Measurements from ENCODE around the gene DDX4. TPM values are rescaled to one million over a fixed set of nuclear protein-coding genes. Genes with fewer than 3 reads are reported as not detected.

DDX4 gene
- total and polyA plus RNA-seq, 5 donors from 2014 or later: not detected

DNA sequence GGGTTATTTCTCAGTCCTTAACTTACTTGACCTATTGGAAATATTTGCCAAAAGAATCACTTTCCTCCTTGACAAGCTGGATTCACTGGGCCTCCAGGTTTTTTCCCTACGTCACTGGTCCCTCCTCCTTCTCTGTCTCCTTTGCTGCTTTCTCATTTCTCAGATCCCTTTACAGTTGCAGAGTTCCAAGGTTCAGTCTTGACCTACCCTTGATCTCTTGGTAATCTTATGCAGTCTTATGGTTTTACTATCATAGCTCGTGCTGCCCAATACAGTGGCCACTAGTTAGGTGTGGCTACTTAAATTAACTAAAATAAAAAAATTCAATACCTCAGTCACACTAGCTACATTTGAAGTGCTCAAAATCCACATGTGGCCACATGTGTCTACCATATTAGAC lies 37.1 kb upstream of the DDX4 start:
- no peak overlapping the region for H3K4me3 ChIP-seq (ENCODE audit: low read depth, low read length)
- Mint-ChIP-seq H3K9me3 (no peaks in the 10 kb centered on the region), H3K27ac (no peak overlapping the region), H3K4me1 (peaks cover 9 to 20% (median 20%) of the 10 kb centered on the region in 4 donors), H3K36me3 (peaks cover 7% of the 10 kb centered on the region), H3K27me3 (no peaks in the 10 kb centered on the region), H3K4me3 (no peak overlapping the region)
- DNase-seq (no peak), ATAC-seq (ENCODE audit: low read depth in 2 of 2) (no peak)
- H3K27ac ChIP-seq (ENCODE audit: insufficient read depth, low read length, poor library complexity, severe bottlenecking): no peak overlapping the region
- H3K36me3 ChIP-seq (ENCODE audit: control insufficient read depth, insufficient read depth, low read length): peaks cover 10% of the 10 kb centered on the region
- no peaks in the 10 kb centered on the region for H3K27me3 ChIP-seq (ENCODE audit: control insufficient read depth, insufficient read depth, low read length)
- no peaks in the 10 kb centered on the region for H3K9me3 ChIP-seq (ENCODE audit: control insufficient read depth in 2 of 2, low read length in 2 of 2)
- H3K4me1 ChIP-seq (ENCODE audit: control insufficient read depth, insufficient read depth, low read length, poor library complexity, severe bottlenecking): no peaks in the 10 kb centered on the region

DNA sequence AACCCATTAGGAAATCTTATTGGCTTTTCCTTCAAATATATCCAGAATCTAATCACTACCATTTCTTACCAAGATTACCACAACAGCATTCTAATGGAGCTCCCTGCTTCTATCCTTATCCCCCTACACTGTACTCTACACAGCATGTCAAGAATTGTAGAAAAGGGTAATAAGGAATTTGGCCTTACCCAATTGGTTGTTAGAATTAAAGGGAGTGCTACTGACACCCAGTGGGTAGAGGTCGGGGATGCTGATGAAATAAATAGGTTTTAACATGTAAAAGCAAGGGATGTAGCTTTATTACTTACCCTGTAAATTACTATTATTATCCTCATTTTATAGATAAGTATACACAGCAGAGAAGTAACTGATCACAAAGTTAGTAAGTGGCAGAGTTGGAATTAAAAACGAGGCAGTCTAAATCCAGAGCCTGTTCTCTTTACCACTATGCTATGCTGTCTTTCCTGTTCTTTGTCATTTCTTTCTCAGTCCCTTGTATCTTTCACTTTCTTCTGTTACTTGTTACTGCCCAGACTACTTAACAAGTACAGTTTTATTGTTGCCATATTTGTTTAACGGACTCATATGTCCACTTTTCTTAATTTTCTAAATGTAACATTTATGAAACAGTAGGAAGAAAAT lies 36.3 kb upstream of the DDX4 start:
- H3K4me3 ChIP-seq (ENCODE audit: low read depth, low read length): no peak overlapping the region

GRCh38 chr5:55702598-55703345 lies 35.1 kb upstream of the DDX4 start:
- no peaks in the 10 kb centered on the region for H3K9me3 ChIP-seq (ENCODE audit: control insufficient read depth in 2 of 2, low read length in 2 of 2)
- H3K27me3 ChIP-seq (ENCODE audit: control insufficient read depth, insufficient read depth, low read length): no peaks in the 10 kb centered on the region
- Mint-ChIP-seq H3K27me3 (no peaks in the 10 kb centered on the region), H3K9me3 (no peaks in the 10 kb centered on the region), H3K27ac (no peak overlapping the region), H3K4me3 (no peak overlapping the region), H3K36me3 (peaks cover 12% of the 10 kb centered on the region), H3K4me1 (peaks cover 16 to 35% (median 25%) of the 10 kb centered on the region in 4 donors)
- no peak overlapping the region for H3K27ac ChIP-seq (ENCODE audit: insufficient read depth, low read length, poor library complexity, severe bottlenecking)
- peaks cover 6% of the 10 kb centered on the region for H3K36me3 ChIP-seq (ENCODE audit: control insufficient read depth, insufficient read depth, low read length)
- ATAC-seq (ENCODE audit: low read depth in 2 of 2) (no peak), DNase-seq (no peak)
- no peak overlapping the region for H3K4me3 ChIP-seq (ENCODE audit: low read depth, low read length)
- H3K4me1 ChIP-seq (ENCODE audit: control insufficient read depth, insufficient read depth, low read length, poor library complexity, severe bottlenecking): no peaks in the 10 kb centered on the region

More for the DNA sequence above, 36.3 kb upstream of the DDX4 start:
- Mint-ChIP-seq H3K9me3 (no peaks in the 10 kb centered on the region), H3K27ac (no peak overlapping the region), H3K4me1 (peaks cover 9 to 25% (median 21%) of the 10 kb centered on the region in 4 donors), H3K36me3 (peaks cover 7% of the 10 kb centered on the region), H3K4me3 (no peak overlapping the region), H3K27me3 (no peaks in the 10 kb centered on the region)
- H3K9me3 ChIP-seq (ENCODE audit: control insufficient read depth in 2 of 2, low read length in 2 of 2): no peaks in the 10 kb centered on the region
- H3K27ac ChIP-seq (ENCODE audit: insufficient read depth, low read length, poor library complexity, severe bottlenecking): no peak overlapping the region
- H3K27me3 ChIP-seq (ENCODE audit: control insufficient read depth, insufficient read depth, low read length): no peaks in the 10 kb centered on the region
- ATAC-seq (ENCODE audit: low read depth in 2 of 2) (no peak), DNase-seq (no peak)
- H3K4me1 ChIP-seq (ENCODE audit: control insufficient read depth, insufficient read depth, low read length, poor library complexity, severe bottlenecking): no peaks in the 10 kb centered on the region
- H3K36me3 ChIP-seq (ENCODE audit: control insufficient read depth, insufficient read depth, low read length): peaks cover 10% of the 10 kb centered on the region

- H3K27me3 Mint-ChIP-seq: no peaks in the 10 kb centered on the region
- H3K9me3 Mint-ChIP-seq: no peaks in the 10 kb centered on the region
- DNase-seq: no peak
- Histone ChIP-seq H3K4me3 (ENCODE audit: low read depth, low read length) (no peak overlapping the region), H3K9me3 (ENCODE audit: control insufficient read depth in 2 of 2, low read length in 2 of 2) (no peaks in the 10 kb centered on the region), H3K27me3 (ENCODE audit: control insufficient read depth, insufficient read depth, low read length) (no peaks in the 10 kb centered on the region), H3K36me3 (ENCODE audit: control insufficient read depth, insufficient read depth, low read length) (peaks cover 11% of the 10 kb centered on the region), H3K27ac (ENCODE audit: insufficient read depth, low read length, poor library complexity, severe bottlenecking) (no peak overlapping the region), H3K4me1 (ENCODE audit: control insufficient read depth, insufficient read depth, low read length, poor library complexity, severe bottlenecking) (peaks cover 5% of the 10 kb centered on the region)
- H3K27ac Mint-ChIP-seq: peak overlapping the region in 1 of 3 donors; percentile 11
- H3K4me3 Mint-ChIP-seq: no peak overlapping the region
- H3K36me3 Mint-ChIP-seq: peaks cover 17% of the 10 kb centered on the region
- ATAC-seq (ENCODE audit: low read depth in 2 of 2): no peak
- peaks cover 23 to 51% (median 30%) of the 10 kb centered on the region in 4 donors for H3K4me1 Mint-ChIP-seq
Observed at GRCh38 chr5:55706230-55706629, 31.6 kb upstream of the DDX4 start.

GRCh38 chr5:55708732-55709131 lies 29.1 kb upstream of the DDX4 start:
- DNase-seq: peak in 1 of 3 donors; percentile 22
- Mint-ChIP-seq H3K27me3 (no peaks in the 10 kb centered on the region), H3K27ac (no peak overlapping the region), H3K4me1 (peaks cover 27 to 61% (median 41%) of the 10 kb centered on the region in 4 donors), H3K36me3 (peaks cover 25% of the 10 kb centered on the region), H3K4me3 (peak overlapping the region in 2 of 4 donors; percentile 65 to 81), H3K9me3 (no peaks in the 10 kb centered on the region)
- no peaks in the 10 kb centered on the region for H3K27me3 ChIP-seq (ENCODE audit: control insufficient read depth, insufficient read depth, low read length)
- H3K9me3 ChIP-seq (ENCODE audit: control insufficient read depth in 2 of 2, low read length in 2 of 2): no peaks in the 10 kb centered on the region
- no peak overlapping the region for H3K27ac ChIP-seq (ENCODE audit: insufficient read depth, low read length, poor library complexity, severe bottlenecking)
- H3K36me3 ChIP-seq (ENCODE audit: control insufficient read depth, insufficient read depth, low read length): peaks cover 8% of the 10 kb centered on the region
- no peak overlapping the region for H3K4me3 ChIP-seq (ENCODE audit: low read depth, low read length)
- no peak for ATAC-seq (ENCODE audit: low read depth in 2 of 2)
- peaks cover 19% of the 10 kb centered on the region for H3K4me1 ChIP-seq (ENCODE audit: control insufficient read depth, insufficient read depth, low read length, poor library complexity, severe bottlenecking)

GRCh38 chr5:55711507-55712022 lies 26.3 kb upstream of the DDX4 start:
- Histone ChIP-seq H3K27ac (ENCODE audit: insufficient read depth, low read length, poor library complexity, severe bottlenecking) (peak overlapping the region; percentile 54), H3K4me3 (ENCODE audit: low read depth, low read length) (peak overlapping the region; percentile 94)
- peak overlapping the region; percentile 93 to 97 (median 96) for H3K27ac Mint-ChIP-seq

GRCh38 chr5:55712023-55712859 lies 25.6 kb upstream of the DDX4 start, which contains the start of gene SLC38A9:
SLC38A9 (minus strand) TSS chr5:55712324; CDS start chr5:55697958, 14,366 bp downstream.
- peaks cover 19% of the 10 kb centered on the region for H3K4me1 ChIP-seq (ENCODE audit: control insufficient read depth, insufficient read depth, low read length, poor library complexity, severe bottlenecking)
- Mint-ChIP-seq H3K4me1 (peaks cover 18 to 45% (median 33%) of the 10 kb centered on the region in 4 donors), H3K9me3 (peaks cover 0 to 8% (median 2%) of the 10 kb centered on the region in 7 donors), H3K27ac (peak within 1 kb of the TSS; percentile 93 to 97 (median 96)), H3K36me3 (peaks cover 29% of the 10 kb centered on the region), H3K4me3 (peak within 1 kb of the TSS; percentile 99 to 100 (median 100)), H3K27me3 (peaks cover 16% of the 10 kb centered on the region)
- peaks cover 5% of the 10 kb centered on the region for H3K36me3 ChIP-seq (ENCODE audit: control insufficient read depth, insufficient read depth, low read length)
- no peaks in the 10 kb centered on the region for H3K9me3 ChIP-seq (ENCODE audit: control insufficient read depth in 2 of 2, low read length in 2 of 2)
- peaks cover 5% of the 10 kb centered on the region for H3K27me3 ChIP-seq (ENCODE audit: control insufficient read depth, insufficient read depth, low read length)
- DNase-seq (peak; percentile 90 to 95 (median 92)), ATAC-seq (ENCODE audit: low read depth in 2 of 2) (peak; percentile 100)
- H3K27ac ChIP-seq (ENCODE audit: insufficient read depth, low read length, poor library complexity, severe bottlenecking): peak within 1 kb of the TSS; percentile 54
- peak within 1 kb of the TSS; percentile 94 for H3K4me3 ChIP-seq (ENCODE audit: low read depth, low read length)

More at GRCh38 chr5:55711507-55712022, 26.3 kb upstream of the DDX4 start:
- Histone ChIP-seq H3K36me3 (ENCODE audit: control insufficient read depth, insufficient read depth, low read length) (peaks cover 5% of the 10 kb centered on the region), H3K27me3 (ENCODE audit: control insufficient read depth, insufficient read depth, low read length) (peaks cover 5% of the 10 kb centered on the region), H3K9me3 (ENCODE audit: control insufficient read depth in 2 of 2, low read length in 2 of 2) (no peaks in the 10 kb centered on the region), H3K4me1 (ENCODE audit: control insufficient read depth, insufficient read depth, low read length, poor library complexity, severe bottlenecking) (peaks cover 19% of the 10 kb centered on the region)
- ATAC-seq (ENCODE audit: low read depth in 2 of 2): no peak
- Mint-ChIP-seq H3K36me3 (peaks cover 26% of the 10 kb centered on the region), H3K9me3 (peaks cover 0 to 8% (median 1%) of the 10 kb centered on the region in 7 donors), H3K27me3 (peaks cover 9% of the 10 kb centered on the region), H3K4me1 (peaks cover 19 to 49% (median 36%) of the 10 kb centered on the region in 4 donors), H3K4me3 (peak overlapping the region; percentile 99 to 100 (median 100))
- peak in 2 of 3 donors; percentile 5 to 9 for DNase-seq
